Measurements from ENCODE around the gene XAF1.

DNA sequence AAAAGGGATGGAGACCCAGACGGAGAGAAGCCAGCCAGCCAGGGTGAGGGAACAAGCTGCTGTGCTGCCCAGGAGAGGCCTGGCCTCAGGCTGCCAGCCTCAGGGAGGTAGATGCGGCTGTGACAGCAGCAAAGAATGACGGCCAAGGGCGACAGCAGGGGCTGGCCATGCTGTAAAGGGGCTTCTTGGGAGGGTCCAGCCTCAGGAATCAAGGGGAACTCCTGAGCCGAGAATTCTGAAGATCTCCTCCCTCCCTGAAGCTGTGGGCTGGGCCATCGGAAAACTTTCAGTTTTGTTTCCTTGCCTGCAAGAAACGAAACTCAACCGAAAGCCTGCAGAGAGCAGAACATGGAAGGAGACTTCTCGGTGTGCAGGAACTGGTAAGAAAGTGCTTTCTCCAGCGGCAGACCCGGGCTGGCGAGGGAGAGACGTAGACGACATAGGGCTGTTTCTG, at the start of gene XAF1:
- TF ChIP-seq, protein P1, sequence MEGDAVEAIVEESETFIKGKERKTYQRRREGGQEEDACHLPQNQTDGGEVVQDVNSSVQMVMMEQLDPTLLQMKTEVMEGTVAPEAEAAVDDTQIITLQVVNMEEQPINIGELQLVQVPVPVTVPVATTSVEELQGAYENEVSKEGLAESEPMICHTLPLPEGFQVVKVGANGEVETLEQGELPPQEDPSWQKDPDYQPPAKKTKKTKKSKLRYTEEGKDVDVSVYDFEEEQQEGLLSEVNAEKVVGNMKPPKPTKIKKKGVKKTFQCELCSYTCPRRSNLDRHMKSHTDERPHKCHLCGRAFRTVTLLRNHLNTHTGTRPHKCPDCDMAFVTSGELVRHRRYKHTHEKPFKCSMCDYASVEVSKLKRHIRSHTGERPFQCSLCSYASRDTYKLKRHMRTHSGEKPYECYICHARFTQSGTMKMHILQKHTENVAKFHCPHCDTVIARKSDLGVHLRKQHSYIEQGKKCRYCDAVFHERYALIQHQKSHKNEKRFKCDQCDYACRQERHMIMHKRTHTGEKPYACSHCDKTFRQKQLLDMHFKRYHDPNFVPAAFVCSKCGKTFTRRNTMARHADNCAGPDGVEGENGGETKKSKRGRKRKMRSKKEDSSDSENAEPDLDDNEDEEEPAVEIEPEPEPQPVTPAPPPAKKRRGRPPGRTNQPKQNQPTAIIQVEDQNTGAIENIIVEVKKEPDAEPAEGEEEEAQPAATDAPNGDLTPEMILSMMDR (IDR thresholded peaks at IDR 0.05), result no peak
- TF ChIP-seq POLR2A (IDR thresholded peaks at IDR 0.05), result peak in 2 of 4 donors; percentile 12 to 60
